Mesenchymal stem cell (in vitro differentiated cells and primary cell): Measurements from ENCODE around the gene PTPRU.

Experiments used
- DNase-seq: peaks from one replicate; pipeline ENCODE4 v3.0.0-alpha.2; 2013
- H2AFZ ChIP-seq: one replicate; pipeline ENCODE4 v1.6.1; 2013; ENCODE audit warnings: low read depth, mild to moderate bottlenecking, control low read depth, inconsistent platforms, low read length, moderate library complexity
- H2AK5ac ChIP-seq: 2 replicates; pipeline ENCODE4 v1.6.1; 2013; ENCODE audit warnings: low read length, moderate library complexity, mild to moderate bottlenecking, inconsistent platforms; ENCODE audit not compliant: severe bottlenecking
- H2BK120ac ChIP-seq: one replicate; pipeline ENCODE4 v1.6.1; 2013; ENCODE audit warnings: low read depth, mild to moderate bottlenecking, inconsistent platforms, low read length, moderate library complexity
- H2BK12ac ChIP-seq, 2 experiments: one replicate each; pipeline ENCODE4 v1.6.1; 2013; ENCODE audit warnings: inconsistent platforms in 2 of 2, low read length in 2 of 2, mild to moderate bottlenecking in 2 of 2, moderate library complexity in 2 of 2, control low read depth in 1 of 2
- H2BK15ac ChIP-seq: one replicate; pipeline ENCODE4 v1.6.1; 2013; ENCODE audit warnings: mild to moderate bottlenecking, low read depth, inconsistent platforms; ENCODE audit not compliant: poor library complexity, severe bottlenecking
- H2BK5ac ChIP-seq: 2 replicates; pipeline ENCODE4 v1.6.1; 2013; ENCODE audit warnings: low read depth, mild to moderate bottlenecking, low read length, control low read depth, inconsistent platforms; ENCODE audit not compliant: poor library complexity, severe bottlenecking
- H3K14ac ChIP-seq, 2 experiments: one replicate each; pipeline ENCODE4 v1.6.1; 2013; ENCODE audit warnings: inconsistent platforms in 2 of 2, low read length in 2 of 2, control low read depth in 1 of 2, mild to moderate bottlenecking in 1 of 2, moderate library complexity in 1 of 2
- H3K18ac ChIP-seq, 2 experiments: one replicate each; pipeline ENCODE4 v1.6.1; 2013; ENCODE audit warnings: inconsistent platforms in 2 of 2, low read length in 2 of 2, control low read depth in 1 of 2, low read depth in 1 of 2, mild to moderate bottlenecking in 1 of 2
- H3K23ac ChIP-seq, 2 experiments: one replicate each; pipeline ENCODE4 v1.6.1; 2013; ENCODE audit warnings: inconsistent platforms in 2 of 2, low read length in 2 of 2, mild to moderate bottlenecking in 2 of 2, moderate library complexity in 2 of 2, control low read depth in 1 of 2
- H3K27ac ChIP-seq: 2 replicates; pipeline ENCODE4 v1.5.1; 2013; ENCODE audit warnings: mild to moderate bottlenecking, moderate library complexity, low read length, control low read depth, inconsistent platforms; ENCODE audit not compliant: poor library complexity, severe bottlenecking
- H3K27me3 ChIP-seq, 2 experiments: 2 replicates each; pipeline versions ENCODE4 v1.6.1 to v1.7.0; 2013; ENCODE audit warnings: low read length in 2 of 2, mild to moderate bottlenecking in 2 of 2, moderate library complexity in 2 of 2, control low read depth in 1 of 2, inconsistent platforms in 1 of 2; ENCODE audit not compliant: control insufficient read depth in 1 of 2, insufficient read depth in 1 of 2
- H3K36me3 ChIP-seq, 2 experiments: 2 replicates each; pipeline versions ENCODE4 v1.6.1 to v1.7.0; 2013; ENCODE audit warnings: low read length in 2 of 2, control low read depth in 1 of 2, inconsistent platforms in 1 of 2, low read depth in 1 of 2, mild to moderate bottlenecking in 1 of 2; ENCODE audit not compliant: insufficient read depth in 2 of 2, control insufficient read depth in 1 of 2
- H3K4ac ChIP-seq, 2 experiments: one replicate each; pipeline ENCODE4 v1.6.1; 2013; ENCODE audit warnings: inconsistent platforms in 2 of 2, low read length in 2 of 2, mild to moderate bottlenecking in 2 of 2, moderate library complexity in 2 of 2, control low read depth in 1 of 2, low read depth in 1 of 2
- H3K4me1 ChIP-seq: 2 replicates; pipeline ENCODE4 v1.6.1; 2013; ENCODE audit warnings: low read depth, low read length, control low read depth; ENCODE audit not compliant: control insufficient read depth, insufficient read depth
- H3K4me2 ChIP-seq: 2 replicates; pipeline ENCODE4 v1.6.1; 2013; ENCODE audit warnings: low read length, mild to moderate bottlenecking, inconsistent platforms; ENCODE audit not compliant: poor library complexity, severe bottlenecking
- H3K4me3 ChIP-seq, 2 experiments: 2 replicates each; pipeline versions ENCODE4 v1.5.1 to v1.7.0; 2013; ENCODE audit warnings: low read length in 2 of 2, mild to moderate bottlenecking in 2 of 2, control low read depth in 1 of 2, low read depth in 1 of 2; ENCODE audit not compliant: insufficient read depth in 1 of 2
- H3K79me1 ChIP-seq: replicated peaks from 2 replicates; pipeline ENCODE4 v1.6.1; 2013; ENCODE audit warnings: mild to moderate bottlenecking, control low read depth, low read length, inconsistent platforms; ENCODE audit not compliant: poor library complexity, severe bottlenecking
- H3K9ac ChIP-seq: 2 replicates; pipeline ENCODE4 v1.7.0; 2013; ENCODE audit warnings: mild to moderate bottlenecking, low read length, moderate library complexity
- H3K9me3 ChIP-seq: 2 replicates; pipeline ENCODE4 v1.7.0; 2013; ENCODE audit warnings: mild to moderate bottlenecking, low read length; ENCODE audit not compliant: control insufficient read depth
- H4K8ac ChIP-seq: one replicate; pipeline ENCODE4 v1.6.1; 2013; ENCODE audit warnings: inconsistent platforms, mild to moderate bottlenecking, low read length, moderate library complexity
- H4K91ac ChIP-seq: one replicate; pipeline ENCODE4 v1.6.1; 2013; ENCODE audit warnings: mild to moderate bottlenecking, low read length, inconsistent platforms
- WGBS: methylation state at CpG from one replicate; pipeline ENCODE4 v1.1.7; 2013; ENCODE audit warnings: mixed read lengths; 5-methylcytosine and 5-hydroxymethylcytosine counted together

PTPRU gene

GRCh38 chr1:29362764-29363163 lies 126.4 kb downstream of the PTPRU start:
- Histone ChIP-seq H3K27ac (no peak overlapping the region), H3K9me3 (no peaks in the 10 kb centered on the region), H4K8ac (no peak overlapping the region), H2BK5ac (no peak overlapping the region), H2BK15ac (no peak overlapping the region), H2AK5ac (no peak overlapping the region), H3K36me3 (no peaks in the 10 kb centered on the region), H2AFZ (no peak overlapping the region), H3K23ac (no peak overlapping the region), H3K4me1 (no peaks in the 10 kb centered on the region), H3K79me1 (no peaks in the 10 kb centered on the region), H2BK120ac (no peak overlapping the region), H3K4ac (no peak overlapping the region), H3K9ac (no peak overlapping the region), H3K18ac (no peak overlapping the region), H3K14ac (no peak overlapping the region), H3K27me3 (peaks cover 23 to 54% of the 10 kb centered on the region in 2 experiments), H3K4me3 (no peak overlapping the region), H2BK12ac (no peak overlapping the region), H3K4me2 (no peak overlapping the region), H4K91ac (no peak overlapping the region)
- DNase-seq: no peak
- WGBS: 68% methylated on average over 4 of the region's 4 CpGs

GRCh38 chr1:29363536-29363935 lies 127.2 kb downstream of the PTPRU start:
- H3K9ac ChIP-seq: no peak overlapping the region

DNA sequence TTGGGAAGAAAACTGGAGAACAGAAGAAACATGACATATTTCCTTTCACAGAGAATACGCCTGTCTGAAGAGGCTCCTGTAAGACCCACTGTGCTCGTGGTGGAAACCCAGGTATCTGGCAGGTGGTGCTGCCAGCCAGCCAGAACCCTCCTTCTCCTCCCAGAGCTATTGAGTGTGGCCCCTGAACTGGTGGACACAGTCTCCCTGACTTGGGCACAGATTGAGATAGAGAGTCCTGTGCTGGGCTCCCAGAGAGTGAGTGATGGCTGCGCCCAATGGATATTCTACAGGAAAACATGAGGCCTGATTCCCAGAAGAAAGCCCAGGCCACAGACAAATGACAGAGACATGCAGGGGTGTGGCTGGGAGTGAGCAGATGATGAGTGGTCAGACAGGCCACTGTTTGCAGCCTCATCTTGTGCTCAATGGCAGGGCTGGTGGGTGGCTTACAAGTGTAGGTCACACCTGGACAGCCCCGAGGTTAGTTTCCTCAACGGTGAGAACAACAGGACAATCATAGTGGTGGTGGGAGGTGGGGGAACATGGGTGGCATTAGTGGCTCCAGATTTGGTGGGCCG lies 127.9 kb downstream of the PTPRU start:
- H3K4me2 ChIP-seq: no peak overlapping the region
- H2AK5ac ChIP-seq: no peak overlapping the region
- no peak overlapping the region for H3K18ac ChIP-seq
- H4K8ac ChIP-seq: no peak overlapping the region
- H3K79me1 ChIP-seq: no peaks in the 10 kb centered on the region
- H3K27ac ChIP-seq: no peak overlapping the region
- no peak overlapping the region for H2BK12ac ChIP-seq
- H4K91ac ChIP-seq: no peak overlapping the region
- peaks cover 18 to 65% of the 10 kb centered on the region in 2 experiments for H3K27me3 ChIP-seq
- no peak overlapping the region for H3K9ac ChIP-seq
- H2BK120ac ChIP-seq: no peak overlapping the region
- no peak overlapping the region for H3K4me3 ChIP-seq
- H2BK5ac ChIP-seq: no peak overlapping the region
- H3K4ac ChIP-seq: no peak overlapping the region
- H3K36me3 ChIP-seq: no peaks in the 10 kb centered on the region
- no peak overlapping the region for H2AFZ ChIP-seq
- H3K4me1 ChIP-seq: no peaks in the 10 kb centered on the region
- 88% methylated on average over 6 of the region's 6 CpGs for WGBS
- H3K14ac ChIP-seq: no peak overlapping the region
- DNase-seq: no peak
- peaks cover 7% of the 10 kb centered on the region for H3K9me3 ChIP-seq
- no peak overlapping the region for H3K23ac ChIP-seq
- no peak overlapping the region for H2BK15ac ChIP-seq

More at GRCh38 chr1:29363536-29363935, 127.2 kb downstream of the PTPRU start:
- Histone ChIP-seq H2AK5ac (no peak overlapping the region), H3K27ac (no peak overlapping the region), H3K23ac (no peak overlapping the region), H3K4me1 (no peaks in the 10 kb centered on the region), H3K18ac (no peak overlapping the region), H3K4me2 (no peak overlapping the region), H2BK5ac (no peak overlapping the region), H4K8ac (no peak overlapping the region), H2BK12ac (no peak overlapping the region), H2AFZ (no peak overlapping the region), H2BK15ac (no peak overlapping the region), H2BK120ac (no peak overlapping the region), H3K4ac (no peak overlapping the region), H3K14ac (no peak overlapping the region), H3K27me3 (peaks cover 23 to 60% of the 10 kb centered on the region in 2 experiments), H4K91ac (no peak overlapping the region), H3K4me3 (no peak overlapping the region), H3K36me3 (no peaks in the 10 kb centered on the region), H3K9me3 (peaks cover 6% of the 10 kb centered on the region), H3K79me1 (no peaks in the 10 kb centered on the region)
- DNase-seq: no peak
- 88% methylated on average over 6 of the region's 6 CpGs for WGBS

DNA sequence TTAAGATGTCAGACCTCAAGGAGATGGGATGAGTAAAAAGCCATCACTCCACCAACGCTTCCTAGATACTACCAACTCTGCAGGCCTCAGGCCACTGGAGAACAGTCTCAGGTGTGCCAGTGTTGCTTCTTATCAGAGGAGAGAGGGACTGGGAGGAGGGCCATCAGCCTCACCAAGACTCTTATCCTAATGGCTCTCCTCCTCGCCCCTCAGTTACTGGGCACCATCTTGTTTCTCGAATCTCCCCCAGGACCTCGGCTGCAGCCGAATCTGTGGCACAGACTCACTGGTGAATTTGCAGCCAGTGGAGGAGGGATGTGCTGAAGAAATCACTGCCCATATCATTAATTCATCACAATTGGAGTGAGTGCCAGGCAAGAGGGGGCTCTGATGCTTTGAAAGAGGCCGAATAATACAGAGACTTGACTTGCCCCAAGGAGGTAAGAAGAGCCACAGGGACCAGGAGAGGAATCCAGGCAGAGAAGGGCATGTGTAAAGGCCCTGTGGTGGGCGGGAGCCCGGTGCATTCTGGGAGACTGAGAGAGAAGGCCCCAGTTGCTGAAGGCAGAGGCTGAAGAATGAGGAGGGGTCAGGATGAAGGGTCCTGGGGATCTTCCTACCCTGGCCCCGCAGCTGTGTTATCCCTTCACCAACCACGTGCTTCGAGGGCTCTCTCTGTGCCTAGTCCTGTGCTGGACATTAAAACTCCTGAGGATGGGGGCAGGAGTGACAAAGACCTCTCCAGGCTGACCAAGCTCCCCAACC lies 129.8 kb downstream of the PTPRU start:
- no peak overlapping the region for H3K23ac ChIP-seq
- DNase-seq: no peak
- 70% methylated on average over 6 of the region's 11 CpGs for WGBS

More for the DNA sequence above, 129.8 kb downstream of the PTPRU start:
- no peaks in the 10 kb centered on the region for H3K4me1 ChIP-seq
- H2BK15ac ChIP-seq: no peak overlapping the region
- peaks cover 7% of the 10 kb centered on the region for H3K9me3 ChIP-seq
- H3K18ac ChIP-seq: no peak overlapping the region
- H2AK5ac ChIP-seq: no peak overlapping the region
- H2BK12ac ChIP-seq: no peak overlapping the region
- no peak overlapping the region for H3K27ac ChIP-seq
- H3K4me2 ChIP-seq: no peak overlapping the region
- no peak overlapping the region for H3K4ac ChIP-seq
- H3K9ac ChIP-seq: no peak overlapping the region
- no peak overlapping the region for H4K8ac ChIP-seq
- H3K14ac ChIP-seq: no peak overlapping the region
- H3K36me3 ChIP-seq: no peaks in the 10 kb centered on the region
- H2BK120ac ChIP-seq: no peak overlapping the region
- no peaks in the 10 kb centered on the region for H3K79me1 ChIP-seq
- no peak overlapping the region for H4K91ac ChIP-seq
- no peak overlapping the region for H2AFZ ChIP-seq
- H3K4me3 ChIP-seq: no peak overlapping the region
- H3K27me3 ChIP-seq: peaks cover 26 to 72% of the 10 kb centered on the region in 2 experiments
- H2BK5ac ChIP-seq: no peak overlapping the region
